Liver (tissue), 3 donors: ENCODE results near the gene PARVB.

Experiments used
- EGR1 ChIP-seq, 2 donors: IDR thresholded peaks; 2 replicates each; pipeline ENCODE4 v1.6.1; 2016 to 2018; ENCODE audit warnings: antibody characterized with exemption in 2 of 2, low read depth in 2 of 2
- FOXA1 ChIP-seq: IDR thresholded peaks from 2 replicates; pipeline ENCODE4 v1.6.1; 2016; ENCODE audit warnings: antibody characterized with exemption
- FOXA2 ChIP-seq: IDR thresholded peaks from 2 replicates; pipeline ENCODE4 v1.6.1; 2016; ENCODE audit warnings: antibody characterized with exemption
- GABPA ChIP-seq, 2 donors: IDR thresholded peaks in 1 of 2; conservative IDR thresholded peaks in 1 of 2; 2 replicates each; pipeline ENCODE4 v1.6.1; 2016; ENCODE audit warnings: antibody characterized with exemption in 2 of 2, mild to moderate bottlenecking in 1 of 2, moderate library complexity in 1 of 2
- HNF4A ChIP-seq, 2 donors: conservative IDR thresholded peaks; 2 replicates each; pipeline ENCODE4 v1.6.1; 2016; ENCODE audit warnings: antibody characterized with exemption in 2 of 2, mild to moderate bottlenecking in 2 of 2
- HNF4G ChIP-seq: IDR thresholded peaks from 2 replicates; pipeline ENCODE4 v1.6.1; 2016; ENCODE audit warnings: antibody characterized with exemption
- JUND ChIP-seq, 2 donors: IDR thresholded peaks; 2 replicates each; pipeline ENCODE4 v1.6.1; 2016; ENCODE audit warnings: antibody characterized with exemption in 2 of 2
- RAD21 ChIP-seq, 2 donors: IDR thresholded peaks; 2 replicates each; pipeline ENCODE4 v1.6.1; 2016; ENCODE audit warnings: antibody characterized with exemption in 2 of 2, mild to moderate bottlenecking in 2 of 2
- SP1 ChIP-seq: IDR thresholded peaks from 2 replicates; pipeline ENCODE4 v1.6.1; 2018; ENCODE audit warnings: antibody characterized with exemption, mild to moderate bottlenecking
- TAF1 ChIP-seq: conservative IDR thresholded peaks from 2 replicates; pipeline ENCODE4 v1.6.1; 2016; ENCODE audit warnings: antibody characterized with exemption, mild to moderate bottlenecking
- TF ChIP-seq, protein P1 (sequence below): fragments of 150-350 bp; IDR thresholded peaks from 2 replicates; pipeline ENCODE4 v1.5.1; 2017; ENCODE audit warnings: improper control_type of control experiment, low read depth, low read length; ENCODE audit not compliant: missing input control
- TF ChIP-seq, protein P2 (sequence below): IDR thresholded peaks from 2 replicates; pipeline ENCODE4 v1.6.1; 2016; ENCODE audit warnings: antibody characterized with exemption
- TF ChIP-seq, protein P3 (sequence below): IDR thresholded peaks from 2 replicates; pipeline ENCODE4 v1.6.1; 2016; ENCODE audit warnings: antibody characterized with exemption, mild to moderate bottlenecking
- TF ChIP-seq, protein P4 (sequence below): IDR thresholded peaks from 2 replicates; pipeline ENCODE4 v1.6.1; 2016; ENCODE audit warnings: antibody characterized with exemption
- donor health status: healthy.
- donor health status: healthy.

- TF ChIP-seq, protein P1, sequence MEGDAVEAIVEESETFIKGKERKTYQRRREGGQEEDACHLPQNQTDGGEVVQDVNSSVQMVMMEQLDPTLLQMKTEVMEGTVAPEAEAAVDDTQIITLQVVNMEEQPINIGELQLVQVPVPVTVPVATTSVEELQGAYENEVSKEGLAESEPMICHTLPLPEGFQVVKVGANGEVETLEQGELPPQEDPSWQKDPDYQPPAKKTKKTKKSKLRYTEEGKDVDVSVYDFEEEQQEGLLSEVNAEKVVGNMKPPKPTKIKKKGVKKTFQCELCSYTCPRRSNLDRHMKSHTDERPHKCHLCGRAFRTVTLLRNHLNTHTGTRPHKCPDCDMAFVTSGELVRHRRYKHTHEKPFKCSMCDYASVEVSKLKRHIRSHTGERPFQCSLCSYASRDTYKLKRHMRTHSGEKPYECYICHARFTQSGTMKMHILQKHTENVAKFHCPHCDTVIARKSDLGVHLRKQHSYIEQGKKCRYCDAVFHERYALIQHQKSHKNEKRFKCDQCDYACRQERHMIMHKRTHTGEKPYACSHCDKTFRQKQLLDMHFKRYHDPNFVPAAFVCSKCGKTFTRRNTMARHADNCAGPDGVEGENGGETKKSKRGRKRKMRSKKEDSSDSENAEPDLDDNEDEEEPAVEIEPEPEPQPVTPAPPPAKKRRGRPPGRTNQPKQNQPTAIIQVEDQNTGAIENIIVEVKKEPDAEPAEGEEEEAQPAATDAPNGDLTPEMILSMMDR: no peak
- no peak for TF ChIP-seq RAD21 (IDR thresholded peaks at IDR 0.05)
- no peak for TF ChIP-seq HNF4A (conservative IDR thresholded peaks at IDR 0.05)
- TF ChIP-seq, protein P2, sequence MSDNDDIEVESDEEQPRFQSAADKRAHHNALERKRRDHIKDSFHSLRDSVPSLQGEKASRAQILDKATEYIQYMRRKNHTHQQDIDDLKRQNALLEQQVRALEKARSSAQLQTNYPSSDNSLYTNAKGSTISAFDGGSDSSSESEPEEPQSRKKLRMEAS: no peak
- TF ChIP-seq FOXA1: no peak
- TF ChIP-seq FOXA2: no peak
- no peak for TF ChIP-seq TAF1
- no peak for TF ChIP-seq GABPA (IDR thresholded peaks at IDR 0.05 in 1 of 2, conservative IDR thresholded peaks at IDR 0.05 in 1 of 2)
- no peak for TF ChIP-seq EGR1 (IDR thresholded peaks at IDR 0.05; ENCODE audit: low read depth in 2 of 2)
- no peak for TF ChIP-seq SP1
- TF ChIP-seq, protein P3, sequence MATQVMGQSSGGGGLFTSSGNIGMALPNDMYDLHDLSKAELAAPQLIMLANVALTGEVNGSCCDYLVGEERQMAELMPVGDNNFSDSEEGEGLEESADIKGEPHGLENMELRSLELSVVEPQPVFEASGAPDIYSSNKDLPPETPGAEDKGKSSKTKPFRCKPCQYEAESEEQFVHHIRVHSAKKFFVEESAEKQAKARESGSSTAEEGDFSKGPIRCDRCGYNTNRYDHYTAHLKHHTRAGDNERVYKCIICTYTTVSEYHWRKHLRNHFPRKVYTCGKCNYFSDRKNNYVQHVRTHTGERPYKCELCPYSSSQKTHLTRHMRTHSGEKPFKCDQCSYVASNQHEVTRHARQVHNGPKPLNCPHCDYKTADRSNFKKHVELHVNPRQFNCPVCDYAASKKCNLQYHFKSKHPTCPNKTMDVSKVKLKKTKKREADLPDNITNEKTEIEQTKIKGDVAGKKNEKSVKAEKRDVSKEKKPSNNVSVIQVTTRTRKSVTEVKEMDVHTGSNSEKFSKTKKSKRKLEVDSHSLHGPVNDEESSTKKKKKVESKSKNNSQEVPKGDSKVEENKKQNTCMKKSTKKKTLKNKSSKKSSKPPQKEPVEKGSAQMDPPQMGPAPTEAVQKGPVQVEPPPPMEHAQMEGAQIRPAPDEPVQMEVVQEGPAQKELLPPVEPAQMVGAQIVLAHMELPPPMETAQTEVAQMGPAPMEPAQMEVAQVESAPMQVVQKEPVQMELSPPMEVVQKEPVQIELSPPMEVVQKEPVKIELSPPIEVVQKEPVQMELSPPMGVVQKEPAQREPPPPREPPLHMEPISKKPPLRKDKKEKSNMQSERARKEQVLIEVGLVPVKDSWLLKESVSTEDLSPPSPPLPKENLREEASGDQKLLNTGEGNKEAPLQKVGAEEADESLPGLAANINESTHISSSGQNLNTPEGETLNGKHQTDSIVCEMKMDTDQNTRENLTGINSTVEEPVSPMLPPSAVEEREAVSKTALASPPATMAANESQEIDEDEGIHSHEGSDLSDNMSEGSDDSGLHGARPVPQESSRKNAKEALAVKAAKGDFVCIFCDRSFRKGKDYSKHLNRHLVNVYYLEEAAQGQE: no peak
- TF ChIP-seq, protein P4, sequence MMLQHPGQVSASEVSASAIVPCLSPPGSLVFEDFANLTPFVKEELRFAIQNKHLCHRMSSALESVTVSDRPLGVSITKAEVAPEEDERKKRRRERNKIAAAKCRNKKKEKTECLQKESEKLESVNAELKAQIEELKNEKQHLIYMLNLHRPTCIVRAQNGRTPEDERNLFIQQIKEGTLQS: no peak
- no peak for TF ChIP-seq HNF4G
- no peak for TF ChIP-seq JUND (IDR thresholded peaks at IDR 0.05)
Measured at GRCh38 chr22:44164031-44164430, 139.9 kb downstream of the PARVB start.
